ENCODE data around the gene PCDH17.
A peak's percentile ranks its signal among the peaks of the same experiment; 100 is the strongest.

PCDH17 gene, protein sequence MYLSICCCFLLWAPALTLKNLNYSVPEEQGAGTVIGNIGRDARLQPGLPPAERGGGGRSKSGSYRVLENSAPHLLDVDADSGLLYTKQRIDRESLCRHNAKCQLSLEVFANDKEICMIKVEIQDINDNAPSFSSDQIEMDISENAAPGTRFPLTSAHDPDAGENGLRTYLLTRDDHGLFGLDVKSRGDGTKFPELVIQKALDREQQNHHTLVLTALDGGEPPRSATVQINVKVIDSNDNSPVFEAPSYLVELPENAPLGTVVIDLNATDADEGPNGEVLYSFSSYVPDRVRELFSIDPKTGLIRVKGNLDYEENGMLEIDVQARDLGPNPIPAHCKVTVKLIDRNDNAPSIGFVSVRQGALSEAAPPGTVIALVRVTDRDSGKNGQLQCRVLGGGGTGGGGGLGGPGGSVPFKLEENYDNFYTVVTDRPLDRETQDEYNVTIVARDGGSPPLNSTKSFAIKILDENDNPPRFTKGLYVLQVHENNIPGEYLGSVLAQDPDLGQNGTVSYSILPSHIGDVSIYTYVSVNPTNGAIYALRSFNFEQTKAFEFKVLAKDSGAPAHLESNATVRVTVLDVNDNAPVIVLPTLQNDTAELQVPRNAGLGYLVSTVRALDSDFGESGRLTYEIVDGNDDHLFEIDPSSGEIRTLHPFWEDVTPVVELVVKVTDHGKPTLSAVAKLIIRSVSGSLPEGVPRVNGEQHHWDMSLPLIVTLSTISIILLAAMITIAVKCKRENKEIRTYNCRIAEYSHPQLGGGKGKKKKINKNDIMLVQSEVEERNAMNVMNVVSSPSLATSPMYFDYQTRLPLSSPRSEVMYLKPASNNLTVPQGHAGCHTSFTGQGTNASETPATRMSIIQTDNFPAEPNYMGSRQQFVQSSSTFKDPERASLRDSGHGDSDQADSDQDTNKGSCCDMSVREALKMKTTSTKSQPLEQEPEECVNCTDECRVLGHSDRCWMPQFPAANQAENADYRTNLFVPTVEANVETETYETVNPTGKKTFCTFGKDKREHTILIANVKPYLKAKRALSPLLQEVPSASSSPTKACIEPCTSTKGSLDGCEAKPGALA (N-terminal part only)

DNA sequence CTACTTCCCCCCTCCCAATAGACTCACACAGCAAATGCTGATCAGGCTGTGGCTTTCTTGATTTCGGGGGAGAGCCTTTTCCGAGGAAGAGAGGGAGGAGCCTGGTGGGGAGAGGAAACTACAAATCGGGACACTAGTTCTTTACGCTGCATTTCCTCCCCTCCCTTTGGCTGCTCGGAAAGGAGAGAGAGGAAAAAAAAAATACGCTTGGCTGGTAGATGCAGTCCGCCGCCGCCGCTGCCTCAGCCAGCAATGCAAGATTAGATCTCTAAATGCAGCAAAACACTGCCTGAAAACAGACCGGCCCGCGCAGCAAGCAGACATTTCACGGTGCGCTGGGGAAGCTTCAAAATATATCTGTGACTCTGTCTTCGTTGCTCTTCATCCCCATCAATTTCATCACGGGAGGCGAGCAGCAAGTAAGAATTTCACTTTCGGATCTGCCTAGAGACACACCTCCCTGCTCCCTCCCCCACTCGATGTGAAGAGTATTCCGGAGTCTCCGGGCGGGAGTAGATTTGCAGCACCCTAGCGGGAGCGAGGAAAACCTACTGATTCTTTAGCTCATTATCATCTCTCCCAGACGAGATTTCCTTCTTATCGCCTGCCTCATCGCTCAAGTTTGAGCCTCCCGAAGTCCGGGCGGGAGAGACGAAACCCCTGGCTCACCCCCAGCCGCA, at the start of gene PCDH17:
PCDH17 (plus strand) TSS at position 149 of the 680 bp plus-strand sequence. CDS start 803 bp downstream, outside the sequence.
- no peak for DNase-seq (ENCODE audit: low read depth, low spot score)
- TF ChIP-seq SUZ12 (IDR thresholded peaks at IDR 0.05; ENCODE audit: extremely low read depth, insufficient read depth, insufficient read length): no peak
- H3K9ac ChIP-seq (ENCODE audit: insufficient read length, low read depth): no peak within 1 kb of the TSS
- H3K27me3 ChIP-seq (ENCODE audit: insufficient read depth, insufficient read length): peaks cover 53% of the 10 kb centered on the region
- no peaks in the 10 kb centered on the region for H3K4me1 ChIP-seq (ENCODE audit: insufficient read depth, insufficient read length)
- H3K36me3 ChIP-seq (ENCODE audit: insufficient read depth, insufficient read length, low read length): no peaks in the 10 kb centered on the region
- H3K4me3 ChIP-seq (ENCODE audit: insufficient read length, low read depth): peak within 1 kb of the TSS; percentile 36
- H3K9me3 ChIP-seq (ENCODE audit: insufficient read depth, low read length): no peaks in the 10 kb centered on the region

DNA sequence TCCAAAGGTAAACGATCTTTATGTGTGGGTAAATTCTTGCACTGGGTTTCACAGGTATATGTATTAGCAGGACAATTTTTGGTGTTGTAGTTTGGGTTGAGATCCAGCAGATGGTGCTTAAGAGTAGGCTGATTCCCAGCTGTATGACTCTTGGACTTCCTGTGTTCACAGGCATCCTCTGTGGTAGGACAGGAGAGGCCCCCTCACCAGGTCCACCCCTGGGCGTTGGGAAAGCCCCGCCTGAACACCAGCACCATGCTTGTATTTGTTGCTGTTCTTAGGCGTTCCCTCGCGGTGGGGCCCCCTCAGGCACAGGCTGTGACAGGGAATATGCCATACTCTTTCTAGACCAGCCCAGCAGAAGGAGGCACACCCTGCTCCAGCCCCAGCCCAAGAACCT, 49.5 kb upstream of the PCDH17 start:
- no peak overlapping the region for H3K9ac ChIP-seq (ENCODE audit: insufficient read length, low read depth)
- H3K4me3 ChIP-seq (ENCODE audit: insufficient read length, low read depth): no peak overlapping the region
- DNase-seq (ENCODE audit: low read depth, low spot score): peak; percentile 5
- H3K4me1 ChIP-seq (ENCODE audit: insufficient read depth, insufficient read length): no peaks in the 10 kb centered on the region
- TF ChIP-seq SUZ12 (IDR thresholded peaks at IDR 0.05; ENCODE audit: extremely low read depth, insufficient read depth, insufficient read length) (no peak), ZNF274 (IDR thresholded peaks at IDR 0.05; ENCODE audit: low read depth, low read length) (no peak), YY1 (IDR thresholded peaks at IDR 0.05; ENCODE audit: insufficient read depth, insufficient read length) (no peak)
- H3K9me3 ChIP-seq (ENCODE audit: insufficient read depth, low read length): no peaks in the 10 kb centered on the region
- no peaks in the 10 kb centered on the region for H3K27me3 ChIP-seq (ENCODE audit: insufficient read depth, insufficient read length)
- H3K36me3 ChIP-seq (ENCODE audit: insufficient read depth, insufficient read length, low read length): no peaks in the 10 kb centered on the region

DNA sequence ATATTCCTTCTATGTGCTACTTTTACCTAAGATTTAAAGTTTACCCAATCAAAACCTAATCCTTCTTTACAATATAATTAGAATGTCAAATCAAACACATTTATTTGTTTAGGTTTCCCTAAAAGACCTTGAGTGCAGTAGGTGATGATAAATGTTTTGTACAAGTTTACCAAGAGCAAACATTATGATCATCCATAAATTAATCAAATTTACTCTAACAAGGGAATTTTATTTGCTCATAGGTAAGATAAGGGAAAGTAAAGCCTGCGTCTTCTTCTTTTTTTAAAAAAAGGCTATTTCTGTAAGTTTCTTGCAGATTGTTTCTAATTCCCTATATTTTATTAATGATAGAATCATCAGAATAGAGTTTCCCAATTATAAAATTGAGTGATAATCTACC, 48.0 kb upstream of the PCDH17 start:
- Histone ChIP-seq H3K4me1 (ENCODE audit: insufficient read depth, insufficient read length) (no peaks in the 10 kb centered on the region), H3K9ac (ENCODE audit: insufficient read length, low read depth) (no peak overlapping the region), H3K27me3 (ENCODE audit: insufficient read depth, insufficient read length) (no peaks in the 10 kb centered on the region), H3K4me3 (ENCODE audit: insufficient read length, low read depth) (no peak overlapping the region), H3K36me3 (ENCODE audit: insufficient read depth, insufficient read length, low read length) (no peaks in the 10 kb centered on the region), H3K9me3 (ENCODE audit: insufficient read depth, low read length) (no peaks in the 10 kb centered on the region)
- no peak for TF ChIP-seq ZNF274 (IDR thresholded peaks at IDR 0.05; ENCODE audit: low read depth, low read length)
- no peak for DNase-seq (ENCODE audit: low read depth, low spot score)

DNA sequence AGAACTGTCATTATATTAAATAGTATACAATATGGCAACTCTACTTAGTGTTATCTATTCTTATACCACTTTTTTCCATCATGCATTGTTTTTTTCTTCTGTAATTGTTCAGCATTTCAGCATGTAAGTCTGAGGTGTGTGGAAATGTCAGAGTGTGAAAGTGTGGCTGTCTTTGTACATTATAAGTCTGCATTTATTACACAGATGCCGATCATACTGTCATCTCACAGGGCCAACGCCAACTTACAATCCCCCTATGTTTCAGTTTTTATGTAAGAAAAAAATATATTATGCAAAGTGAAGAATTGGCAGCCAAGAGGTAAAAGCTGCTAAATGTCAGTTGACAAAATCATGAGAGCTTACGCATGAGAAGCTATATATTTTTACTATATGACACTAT, 42.9 kb upstream of the PCDH17 start:
- no peak for TF ChIP-seq SUZ12 (IDR thresholded peaks at IDR 0.05; ENCODE audit: extremely low read depth, insufficient read depth, insufficient read length)
- no peak for TF ChIP-seq ZNF274 (IDR thresholded peaks at IDR 0.05; ENCODE audit: low read depth, low read length)
- TF ChIP-seq YY1 (IDR thresholded peaks at IDR 0.05; ENCODE audit: insufficient read depth, insufficient read length): no peak
- no peak for DNase-seq (ENCODE audit: low read depth, low spot score)
- no peaks in the 10 kb centered on the region for H3K4me1 ChIP-seq (ENCODE audit: insufficient read depth, insufficient read length)
- H3K36me3 ChIP-seq (ENCODE audit: insufficient read depth, insufficient read length, low read length): no peaks in the 10 kb centered on the region
- H3K9ac ChIP-seq (ENCODE audit: insufficient read length, low read depth): no peak overlapping the region
- no peaks in the 10 kb centered on the region for H3K27me3 ChIP-seq (ENCODE audit: insufficient read depth, insufficient read length)
- no peaks in the 10 kb centered on the region for H3K9me3 ChIP-seq (ENCODE audit: insufficient read depth, low read length)
- H3K4me3 ChIP-seq (ENCODE audit: insufficient read length, low read depth): no peak overlapping the region

DNA sequence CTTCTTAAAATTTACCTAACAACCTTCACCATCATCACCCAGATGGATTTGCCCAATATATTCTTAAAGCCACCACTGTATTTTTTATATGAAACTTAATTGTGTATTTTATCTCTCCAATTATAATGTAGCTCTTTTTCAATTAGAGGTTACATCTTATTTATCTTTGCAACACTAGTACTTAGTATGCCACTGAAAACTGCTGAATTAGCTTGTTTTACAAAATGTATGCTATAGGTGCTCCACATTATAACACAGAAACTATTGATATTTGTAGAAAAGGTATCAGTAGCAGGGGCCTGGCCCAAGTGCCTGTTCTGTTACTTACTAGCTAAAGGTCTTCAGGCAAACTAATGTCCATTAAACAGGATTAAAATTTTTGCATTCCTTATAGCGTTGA, 35.8 kb upstream of the PCDH17 start:
- no peak overlapping the region for H3K9ac ChIP-seq (ENCODE audit: insufficient read length, low read depth)
- H3K27me3 ChIP-seq (ENCODE audit: insufficient read depth, insufficient read length): no peaks in the 10 kb centered on the region
- TF ChIP-seq SUZ12 (IDR thresholded peaks at IDR 0.05; ENCODE audit: extremely low read depth, insufficient read depth, insufficient read length) (no peak), ZNF274 (IDR thresholded peaks at IDR 0.05; ENCODE audit: low read depth, low read length) (no peak), YY1 (IDR thresholded peaks at IDR 0.05; ENCODE audit: insufficient read depth, insufficient read length) (no peak)
- H3K9me3 ChIP-seq (ENCODE audit: insufficient read depth, low read length): no peaks in the 10 kb centered on the region
- H3K36me3 ChIP-seq (ENCODE audit: insufficient read depth, insufficient read length, low read length): no peaks in the 10 kb centered on the region
- no peaks in the 10 kb centered on the region for H3K4me1 ChIP-seq (ENCODE audit: insufficient read depth, insufficient read length)
- no peak for DNase-seq (ENCODE audit: low read depth, low spot score)
- H3K4me3 ChIP-seq (ENCODE audit: insufficient read length, low read depth): no peak overlapping the region

DNA sequence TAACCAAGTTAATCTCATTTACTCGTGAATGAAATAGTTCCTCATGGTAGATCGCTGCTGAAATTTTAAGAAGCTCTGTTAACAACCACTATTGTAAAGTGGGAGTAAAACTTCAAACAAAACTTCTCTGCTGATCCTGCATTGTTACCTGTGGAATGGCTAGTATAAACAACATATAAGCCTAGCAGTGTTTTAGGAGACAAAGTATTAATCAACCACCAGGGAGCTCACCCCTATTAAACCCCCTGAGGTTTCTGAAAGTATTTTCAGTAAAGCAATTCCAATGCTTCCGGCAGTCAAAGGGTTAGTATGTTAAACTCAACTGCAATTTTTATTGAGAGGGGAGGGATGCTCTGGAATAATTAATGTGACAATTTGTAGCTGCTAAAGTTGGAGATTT, 30.0 kb upstream of the PCDH17 start:
- H3K4me3 ChIP-seq (ENCODE audit: insufficient read length, low read depth): no peak overlapping the region
- H3K9me3 ChIP-seq (ENCODE audit: insufficient read depth, low read length): no peaks in the 10 kb centered on the region
- no peak for DNase-seq (ENCODE audit: low read depth, low spot score)
- H3K4me1 ChIP-seq (ENCODE audit: insufficient read depth, insufficient read length): no peaks in the 10 kb centered on the region
- no peak overlapping the region for H3K9ac ChIP-seq (ENCODE audit: insufficient read length, low read depth)
- TF ChIP-seq ZNF274 (IDR thresholded peaks at IDR 0.05; ENCODE audit: low read depth, low read length) (no peak), SUZ12 (IDR thresholded peaks at IDR 0.05; ENCODE audit: extremely low read depth, insufficient read depth, insufficient read length) (no peak), YY1 (IDR thresholded peaks at IDR 0.05; ENCODE audit: insufficient read depth, insufficient read length) (no peak)
- no peaks in the 10 kb centered on the region for H3K27me3 ChIP-seq (ENCODE audit: insufficient read depth, insufficient read length)
- no peaks in the 10 kb centered on the region for H3K36me3 ChIP-seq (ENCODE audit: insufficient read depth, insufficient read length, low read length)
